ENCODE measurements around the gene VANGL1. TPM values are rescaled to one million over a fixed set of nuclear protein-coding genes. Genes with fewer than 3 reads are reported as not detected.

VANGL1 gene
- total and polyA plus RNA-seq, 2 of the 13 experiments (the other 11 are each of a cell fraction or from before 2014, with no cell fraction given), result 5.3 to 9.4 TPM

DNA sequence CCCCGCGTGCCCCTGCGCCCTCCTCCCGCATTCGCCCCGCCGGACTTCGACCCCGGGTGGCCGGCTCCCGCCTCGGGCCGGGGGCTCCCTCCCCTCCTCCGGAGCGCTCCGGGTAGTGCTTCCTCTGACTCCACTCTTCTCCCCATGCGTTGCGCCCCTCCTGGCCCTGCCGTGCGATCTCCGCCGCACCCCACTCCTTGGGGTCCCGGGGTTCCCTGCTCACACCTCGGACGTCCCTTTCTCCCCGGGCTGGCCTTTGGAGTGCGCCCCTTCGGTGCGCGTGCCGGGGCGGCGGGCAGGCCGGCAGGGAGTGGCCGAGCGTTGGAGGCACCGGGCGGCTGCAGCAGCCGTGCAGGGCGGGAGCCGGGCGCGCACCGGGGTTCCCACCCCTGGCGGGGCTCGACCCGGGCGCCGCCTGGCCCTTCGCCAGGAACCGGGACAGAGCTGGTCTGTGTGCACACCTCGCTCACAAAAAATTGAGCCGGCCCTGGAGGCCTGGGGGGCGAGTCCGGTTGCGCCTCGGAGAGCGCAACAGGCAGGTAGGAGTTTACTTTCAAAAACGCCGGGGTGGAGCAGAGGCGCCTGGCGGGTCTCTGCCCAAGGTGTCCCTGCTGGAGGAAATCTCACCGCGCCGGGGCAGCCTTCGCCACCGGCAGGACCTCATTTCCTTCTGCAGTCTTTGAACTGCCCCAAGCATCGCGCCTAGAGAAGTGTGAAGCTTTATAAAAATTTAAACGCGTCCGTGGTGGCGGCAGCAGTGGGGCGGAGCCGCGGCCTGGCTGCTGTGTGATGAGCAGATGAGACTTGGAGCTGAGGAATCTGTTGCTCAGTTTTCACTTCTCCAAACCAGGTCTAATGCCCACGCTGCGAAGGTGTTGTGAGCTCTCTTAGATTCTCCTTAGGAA lies 650 bp downstream of the VANGL1 start (continued):
- TF ChIP-seq MBD4 (IDR thresholded peaks at IDR 0.05; ENCODE audit: borderline replicate concordance, low read length), result no peak
- no peak for TF ChIP-seq REST (IDR thresholded peaks at IDR 0.05; ENCODE audit: borderline replicate concordance in 1 of 2, low read depth in 1 of 2, low read length in 2 of 2)
- peak; percentile 26; the same call in 1 of the 2 replicates for TF ChIP-seq ZMYM3 (CRISPR knock-in tag; IDR thresholded peaks at IDR 0.05)
- TF ChIP-seq, protein P1, sequence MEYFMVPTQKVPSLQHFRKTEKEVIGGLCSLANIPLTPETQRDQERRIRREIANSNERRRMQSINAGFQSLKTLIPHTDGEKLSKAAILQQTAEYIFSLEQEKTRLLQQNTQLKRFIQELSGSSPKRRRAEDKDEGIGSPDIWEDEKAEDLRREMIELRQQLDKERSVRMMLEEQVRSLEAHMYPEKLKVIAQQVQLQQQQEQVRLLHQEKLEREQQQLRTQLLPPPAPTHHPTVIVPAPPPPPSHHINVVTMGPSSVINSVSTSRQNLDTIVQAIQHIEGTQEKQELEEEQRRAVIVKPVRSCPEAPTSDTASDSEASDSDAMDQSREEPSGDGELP (IDR thresholded peaks at IDR 0.05; ENCODE audit: borderline replicate concordance, low read depth), result no peak
- TF ChIP-seq ZNF776 (CRISPR knock-in tag; IDR thresholded peaks at IDR 0.05), result no peak
- TF ChIP-seq, protein P2, sequence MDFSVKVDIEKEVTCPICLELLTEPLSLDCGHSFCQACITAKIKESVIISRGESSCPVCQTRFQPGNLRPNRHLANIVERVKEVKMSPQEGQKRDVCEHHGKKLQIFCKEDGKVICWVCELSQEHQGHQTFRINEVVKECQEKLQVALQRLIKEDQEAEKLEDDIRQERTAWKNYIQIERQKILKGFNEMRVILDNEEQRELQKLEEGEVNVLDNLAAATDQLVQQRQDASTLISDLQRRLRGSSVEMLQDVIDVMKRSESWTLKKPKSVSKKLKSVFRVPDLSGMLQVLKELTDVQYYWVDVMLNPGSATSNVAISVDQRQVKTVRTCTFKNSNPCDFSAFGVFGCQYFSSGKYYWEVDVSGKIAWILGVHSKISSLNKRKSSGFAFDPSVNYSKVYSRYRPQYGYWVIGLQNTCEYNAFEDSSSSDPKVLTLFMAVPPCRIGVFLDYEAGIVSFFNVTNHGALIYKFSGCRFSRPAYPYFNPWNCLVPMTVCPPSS (IDR thresholded peaks at IDR 0.05), result no peak
- no peak for TF ChIP-seq HOXA5 (CRISPR knock-in tag; IDR thresholded peaks at IDR 0.05)
- TF ChIP-seq, protein P3, sequence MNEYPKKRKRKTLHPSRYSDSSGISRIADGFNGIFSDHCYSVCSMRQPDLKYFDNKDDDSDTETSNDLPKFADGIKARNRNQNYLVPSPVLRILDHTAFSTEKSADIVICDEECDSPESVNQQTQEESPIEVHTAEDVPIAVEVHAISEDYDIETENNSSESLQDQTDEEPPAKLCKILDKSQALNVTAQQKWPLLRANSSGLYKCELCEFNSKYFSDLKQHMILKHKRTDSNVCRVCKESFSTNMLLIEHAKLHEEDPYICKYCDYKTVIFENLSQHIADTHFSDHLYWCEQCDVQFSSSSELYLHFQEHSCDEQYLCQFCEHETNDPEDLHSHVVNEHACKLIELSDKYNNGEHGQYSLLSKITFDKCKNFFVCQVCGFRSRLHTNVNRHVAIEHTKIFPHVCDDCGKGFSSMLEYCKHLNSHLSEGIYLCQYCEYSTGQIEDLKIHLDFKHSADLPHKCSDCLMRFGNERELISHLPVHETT (CRISPR knock-in tag; conservative IDR thresholded peaks at IDR 0.05), result 0 out of 2 replicates have a peak, but pooled peaks have one; percentile 78
- no peak for TF ChIP-seq MATR3 (CRISPR knock-in tag; IDR thresholded peaks at IDR 0.05)
- TF ChIP-seq ZNF230 (CRISPR knock-in tag; IDR thresholded peaks at IDR 0.05), result 0 out of 2 replicates have a peak, but pooled peaks have one; percentile 11
- no peak for TF ChIP-seq SRSF1 (optimal IDR thresholded peaks at IDR 0.05; ENCODE audit: low read depth, low read length)
- TF ChIP-seq NR2C2 (CRISPR knock-in tag; IDR thresholded peaks at IDR 0.05; ENCODE audit: borderline replicate concordance), result peak; percentile 40; the same call in 1 of the 2 replicates
- no peak for TF ChIP-seq EHMT2 (IDR thresholded peaks at IDR 0.05; ENCODE audit: borderline replicate concordance, low read depth, low read length)
- TF ChIP-seq HNRNPH1 (optimal IDR thresholded peaks at IDR 0.05; ENCODE audit: low read depth, low read length), result no peak
- TF ChIP-seq TGIF2 (CRISPR knock-in tag; IDR thresholded peaks at IDR 0.05), result no peak
- TF ChIP-seq LBX2 (CRISPR knock-in tag; IDR thresholded peaks at IDR 0.05; ENCODE audit: borderline replicate concordance), result no peak; the same call in 1 of the 2 replicates
- TF ChIP-seq CBX5 (CRISPR knock-in tag; IDR thresholded peaks at IDR 0.05; ENCODE audit: borderline replicate concordance), result no peak
- no peak for TF ChIP-seq ZNF629 (CRISPR knock-in tag; conservative IDR thresholded peaks at IDR 0.05)
- no peak for TF ChIP-seq TOE1 (CRISPR knock-in tag; IDR thresholded peaks at IDR 0.05)
- TF ChIP-seq EEA1 (CRISPR knock-in tag; IDR thresholded peaks at IDR 0.05; ENCODE audit: borderline replicate concordance), result no peak
- no peak for TF ChIP-seq ZFP36L2 (CRISPR knock-in tag; IDR thresholded peaks at IDR 0.05)
- no peak for TF ChIP-seq TRIM24 (CRISPR knock-in tag; IDR thresholded peaks at IDR 0.05)
- TF ChIP-seq ZNF891 (CRISPR knock-in tag; IDR thresholded peaks at IDR 0.05), result no peak
